Measurements from ENCODE around the gene TEX11. TPM values are rescaled to one million over a fixed set of nuclear protein-coding genes. Genes with fewer than 3 reads are reported as not detected.
"Not testable (repeated sequence)": the region's sequence is repeated elsewhere in the genome, so short reads cannot be mapped to it uniquely, and the experiment has no call there.

The TEX11 gene
- total RNA-seq, 1 experiment from 2014 or later, result not detected

GRCh38 chrX:70664726-70665125 lies 243.8 kb downstream of the TEX11 start:
- Histone ChIP-seq H3K79me2 (ENCODE audit: low read depth) (no peaks in the 10 kb centered on the region), H3K9me2 (ENCODE audit: insufficient read depth) (no peaks in the 10 kb centered on the region), H3K4me2 (no peak overlapping the region), H3K27ac (no peak overlapping the region), H3K36me3 (ENCODE audit: low read depth) (no peaks in the 10 kb centered on the region), H3K4me3 (no peak overlapping the region), H2AFZ (no peak overlapping the region), H3K27me3 (ENCODE audit: insufficient read depth, low read depth) (no peaks in the 10 kb centered on the region), H3F3A (ENCODE audit: insufficient read depth, low read depth) (no peaks in the 10 kb centered on the region), H4K20me1 (ENCODE audit: insufficient read depth) (no peaks in the 10 kb centered on the region), H3K9me3 (ENCODE audit: insufficient read depth, low read depth) (no peaks in the 10 kb centered on the region), H3K4me1 (replicated peaks; ENCODE audit: insufficient read depth) (no peaks in the 10 kb centered on the region)
- TF ChIP-seq, protein P1, sequence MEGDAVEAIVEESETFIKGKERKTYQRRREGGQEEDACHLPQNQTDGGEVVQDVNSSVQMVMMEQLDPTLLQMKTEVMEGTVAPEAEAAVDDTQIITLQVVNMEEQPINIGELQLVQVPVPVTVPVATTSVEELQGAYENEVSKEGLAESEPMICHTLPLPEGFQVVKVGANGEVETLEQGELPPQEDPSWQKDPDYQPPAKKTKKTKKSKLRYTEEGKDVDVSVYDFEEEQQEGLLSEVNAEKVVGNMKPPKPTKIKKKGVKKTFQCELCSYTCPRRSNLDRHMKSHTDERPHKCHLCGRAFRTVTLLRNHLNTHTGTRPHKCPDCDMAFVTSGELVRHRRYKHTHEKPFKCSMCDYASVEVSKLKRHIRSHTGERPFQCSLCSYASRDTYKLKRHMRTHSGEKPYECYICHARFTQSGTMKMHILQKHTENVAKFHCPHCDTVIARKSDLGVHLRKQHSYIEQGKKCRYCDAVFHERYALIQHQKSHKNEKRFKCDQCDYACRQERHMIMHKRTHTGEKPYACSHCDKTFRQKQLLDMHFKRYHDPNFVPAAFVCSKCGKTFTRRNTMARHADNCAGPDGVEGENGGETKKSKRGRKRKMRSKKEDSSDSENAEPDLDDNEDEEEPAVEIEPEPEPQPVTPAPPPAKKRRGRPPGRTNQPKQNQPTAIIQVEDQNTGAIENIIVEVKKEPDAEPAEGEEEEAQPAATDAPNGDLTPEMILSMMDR (conservative IDR thresholded peaks at IDR 0.05), result peak; percentile 50
- TF ChIP-seq EZH2 (IDR thresholded peaks at IDR 0.05; ENCODE audit: low read depth), result no peak
- ChIA-PET CTCF (interaction anchor here (0.6 to 1.5 kb wide), 2 partner anchors 242 to 822 kb away, joined by 3 to 8 read pairs; partner anchors contain the start of gene GDPD2), POLR2A (ENCODE audit: unreplicated experiment) (interaction anchor here (0.6 kb wide), 1 partner anchor 467 kb away, joined by 4 read pairs; no protein-coding TSS in a partner anchor)
- DNase-seq, result no peak
- intact Hi-C loops (cut with micrococcal nuclease; ENCODE audit: unreplicated experiment), result loop anchor here (10.0 kb wide), 1 partner anchor 210 kb away; no protein-coding TSS in a partner anchor
- no TSS peak for BruUV-seq (replicated peaks)

DNA sequence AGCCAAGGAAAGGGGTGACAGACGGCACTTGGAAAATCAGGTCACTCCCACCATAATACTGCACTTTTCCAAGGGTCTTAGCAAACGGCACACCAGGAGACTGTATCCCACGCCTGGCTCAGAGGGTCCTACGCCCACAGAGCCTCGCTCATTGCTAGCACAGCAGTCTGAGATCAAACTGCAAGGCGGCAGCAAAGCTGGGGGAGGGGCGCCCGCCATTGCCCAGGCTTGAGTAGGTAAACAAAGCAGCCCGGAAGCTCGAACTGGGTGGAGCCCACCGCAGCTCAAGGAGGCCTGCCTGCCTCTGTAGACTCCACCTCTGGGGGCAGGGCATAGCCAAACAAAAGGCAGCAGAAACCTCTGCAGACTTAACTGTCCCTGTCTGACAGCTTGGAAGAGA lies 247.4 kb downstream of the TEX11 start:
- CTCF ChIA-PET; DNase-seq; H3K9me3 ChIP-seq (ENCODE audit: insufficient read depth, low read depth); H3K4me3 ChIP-seq; H3K4me1 ChIP-seq (replicated peaks; ENCODE audit: insufficient read depth); BruUV-seq (replicated peaks); H3K79me2 ChIP-seq (ENCODE audit: low read depth); H3F3A ChIP-seq (ENCODE audit: insufficient read depth, low read depth); H3K27me3 ChIP-seq (ENCODE audit: insufficient read depth, low read depth); POLR2A ChIA-PET (ENCODE audit: unreplicated experiment); H4K20me1 ChIP-seq (ENCODE audit: insufficient read depth); H3K4me2 ChIP-seq; H2AFZ ChIP-seq; H3K36me3 ChIP-seq (ENCODE audit: low read depth); H3K27ac ChIP-seq; H3K9me2 ChIP-seq (ENCODE audit: insufficient read depth): not testable (repeated sequence)
- intact Hi-C loops (cut with micrococcal nuclease; ENCODE audit: unreplicated experiment), result loop anchor here (10.0 kb wide), 1 partner anchor 206 kb away; no protein-coding TSS in a partner anchor

GRCh38 chrX:70657546-70657945 lies 251.0 kb downstream of the TEX11 start:
- intact Hi-C loops (cut with micrococcal nuclease; ENCODE audit: unreplicated experiment); H3K9me3 ChIP-seq (ENCODE audit: insufficient read depth, low read depth); H4K20me1 ChIP-seq (ENCODE audit: insufficient read depth); POLR2A ChIA-PET (ENCODE audit: unreplicated experiment); BruUV-seq (replicated peaks); H3K79me2 ChIP-seq (ENCODE audit: low read depth); H3K27ac ChIP-seq; H3K36me3 ChIP-seq (ENCODE audit: low read depth); H3K27me3 ChIP-seq (ENCODE audit: insufficient read depth, low read depth); H3K4me1 ChIP-seq (replicated peaks; ENCODE audit: insufficient read depth); CTCF ChIA-PET; H2AFZ ChIP-seq; H3K4me3 ChIP-seq; DNase-seq; H3K4me2 ChIP-seq; H3K9me2 ChIP-seq (ENCODE audit: insufficient read depth); H3F3A ChIP-seq (ENCODE audit: insufficient read depth, low read depth): not testable (repeated sequence)

- Histone ChIP-seq H3K4me1 (replicated peaks; ENCODE audit: insufficient read depth) (no peaks in the 10 kb centered on the region), H3F3A (ENCODE audit: insufficient read depth, low read depth) (no peaks in the 10 kb centered on the region), H3K27me3 (ENCODE audit: insufficient read depth, low read depth) (no peaks in the 10 kb centered on the region), H3K79me2 (ENCODE audit: low read depth) (no peaks in the 10 kb centered on the region), H4K20me1 (ENCODE audit: insufficient read depth) (no peaks in the 10 kb centered on the region), H3K36me3 (ENCODE audit: low read depth) (no peaks in the 10 kb centered on the region), H3K4me2 (no peak overlapping the region), H3K9me3 (ENCODE audit: insufficient read depth, low read depth) (no peaks in the 10 kb centered on the region), H3K27ac (no peak overlapping the region), H3K9me2 (ENCODE audit: insufficient read depth) (no peaks in the 10 kb centered on the region), H3K4me3 (no peak overlapping the region), H2AFZ (no peak overlapping the region)
- POLR2A ChIA-PET (ENCODE audit: unreplicated experiment), result no interaction called here
- no peak for DNase-seq
- CTCF ChIA-PET, result no interaction called here
- BruUV-seq (replicated peaks), result no TSS peak
- TF ChIP-seq, protein P1 (conservative IDR thresholded peaks at IDR 0.05), result no peak
- TF ChIP-seq EZH2 (IDR thresholded peaks at IDR 0.05; ENCODE audit: low read depth), result no peak
- intact Hi-C loops (cut with micrococcal nuclease; ENCODE audit: unreplicated experiment), result no loop called here
Measured at GRCh38 chrX:70656304-70656703, 252.2 kb downstream of the TEX11 start.

DNA sequence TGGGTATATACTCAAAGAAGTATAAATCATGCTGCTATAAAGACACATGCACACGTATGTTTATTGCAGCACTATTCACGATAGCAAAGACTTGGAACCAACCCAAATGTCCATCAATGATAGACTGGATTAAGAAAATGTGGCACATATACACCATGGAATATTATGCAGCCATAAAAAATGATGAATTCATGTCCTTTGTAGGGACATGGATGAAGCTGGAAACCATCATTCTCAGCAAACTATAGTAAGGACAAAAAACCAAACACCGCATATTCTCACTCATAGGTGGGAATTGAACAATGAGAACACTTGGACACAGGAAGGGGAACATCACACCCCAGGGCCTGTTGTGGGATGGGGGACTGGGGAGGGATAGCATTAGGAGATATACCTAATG lies 260.6 kb downstream of the TEX11 start:
- BruUV-seq (replicated peaks); H4K20me1 ChIP-seq (ENCODE audit: insufficient read depth); H3F3A ChIP-seq (ENCODE audit: insufficient read depth, low read depth); H3K36me3 ChIP-seq (ENCODE audit: low read depth); H3K9me2 ChIP-seq (ENCODE audit: insufficient read depth); H3K9me3 ChIP-seq (ENCODE audit: insufficient read depth, low read depth); H3K79me2 ChIP-seq (ENCODE audit: low read depth); H3K4me1 ChIP-seq (replicated peaks; ENCODE audit: insufficient read depth); DNase-seq; H3K4me2 ChIP-seq; H3K4me3 ChIP-seq; H2AFZ ChIP-seq; intact Hi-C loops (cut with micrococcal nuclease; ENCODE audit: unreplicated experiment); H3K27ac ChIP-seq; POLR2A ChIA-PET (ENCODE audit: unreplicated experiment); CTCF ChIA-PET; H3K27me3 ChIP-seq (ENCODE audit: insufficient read depth, low read depth): not testable (repeated sequence)
